ENCODE measurements around the gene ERCC5.

GRCh38 chr13:102807699-102808098, 38.1 kb upstream of the ERCC5 start:
- TF ChIP-seq EZH2 (IDR thresholded peaks at IDR 0.05; ENCODE audit: borderline replicate concordance, low read depth, low read length, severe bottlenecking) (no peak), CTCF (IDR thresholded peaks at IDR 0.05; ENCODE audit: extremely low read depth in 1 of 2, insufficient read depth in 1 of 2, low read depth in 1 of 2, low read length in 2 of 2) (no peak), FOS (IDR thresholded peaks at IDR 0.05; ENCODE audit: borderline replicate concordance, insufficient read depth, low read length) (no peak), MAX (IDR thresholded peaks at IDR 0.05; ENCODE audit: insufficient read depth, insufficient read length) (no peak), POLR2A (IDR thresholded peaks at IDR 0.05; ENCODE audit: low read depth, low read length) (no peak), POLR2AphosphoS5 (IDR thresholded peaks at IDR 0.05; ENCODE audit: insufficient read depth, low read depth, low read length) (no peak)
